HepG2 (cell line): ENCODE data around the gene RNF25. TPM values are rescaled to one million over a fixed set of nuclear protein-coding genes. Genes with fewer than 3 reads are reported as not detected.

Source experiments
- ATF7 ChIP-seq, 2 experiments: fragments of 450-650 bp in 1 of 2; sonication (generic) in 1 of 2; formaldehyde crosslinking in 1 of 2; IDR thresholded peaks; 2 replicates each; pipeline versions ENCODE4 v1.4.0 to v1.6.1; 2016 to 2020; ENCODE audit warnings: antibody characterized with exemption in 1 of 2, mild to moderate bottlenecking in 1 of 2, missing genetic modification reagents in 1 of 2
- BORCS8-MEF2B ChIP-seq: sonication (generic); formaldehyde crosslinking; IDR thresholded peaks from 2 replicates; pipeline ENCODE4 v1.8.0; 2022; ENCODE audit warnings: mild to moderate bottlenecking, missing genetic modification reagents
- CHCHD3 ChIP-seq: sonication (generic); formaldehyde crosslinking; IDR thresholded peaks from 2 replicates; pipeline ENCODE4 v1.8.0; 2022; ENCODE audit warnings: mild to moderate bottlenecking, missing genetic modification reagents, moderate library complexity
- MATR3 ChIP-seq: sonication (generic); formaldehyde crosslinking; IDR thresholded peaks from 2 replicates; pipeline ENCODE4 v1.4.0; 2020; ENCODE audit warnings: missing genetic modification reagents
- NBN ChIP-seq: fragments of 450-650 bp; conservative IDR thresholded peaks from 2 replicates; pipeline ENCODE4 v1.6.1; 2017
- RAD21 ChIP-seq: fragments of 450-650 bp; formaldehyde crosslinking; IDR thresholded peaks from 2 replicates; pipeline ENCODE4 v1.5.0; 2020; ENCODE audit warnings: mild to moderate bottlenecking
- RARG ChIP-seq: sonication (generic); formaldehyde crosslinking; IDR thresholded peaks from 2 replicates; pipeline ENCODE4 v1.4.0; 2020; ENCODE audit warnings: low read depth, mild to moderate bottlenecking, missing genetic modification reagents
- SALL2 ChIP-seq: sonication (generic); formaldehyde crosslinking; IDR thresholded peaks from 2 replicates; pipeline ENCODE4 v1.8.1; 2023; ENCODE audit warnings: mild to moderate bottlenecking, missing genetic modification reagents, inconsistent platforms
- SMYD3 ChIP-seq: sonication (generic); formaldehyde crosslinking; IDR thresholded peaks from 2 replicates; pipeline ENCODE4 v1.8.1; 2023; ENCODE audit warnings: mild to moderate bottlenecking, missing genetic modification reagents
- SPEN ChIP-seq: sonication (generic); formaldehyde crosslinking; IDR thresholded peaks from 2 replicates; pipeline ENCODE4 v1.5.1; 2020; ENCODE audit warnings: low read depth, mild to moderate bottlenecking, missing genetic modification reagents
- ZKSCAN8 ChIP-seq: IDR thresholded peaks from 2 replicates; pipeline ENCODE4 v1.6.1; 2016; ENCODE audit warnings: borderline replicate concordance, missing genetic modification reagents, missing compliant biosample characterization
- ZNF333 ChIP-seq: sonication (generic); formaldehyde crosslinking; IDR thresholded peaks from 2 replicates; pipeline ENCODE4 v1.4.0; 2020; ENCODE audit warnings: mild to moderate bottlenecking, missing genetic modification reagents, borderline replicate concordance
- ZNF607 ChIP-seq: sonication (generic); formaldehyde crosslinking; IDR thresholded peaks from 2 replicates; pipeline ENCODE4 v1.5.1; 2020; ENCODE audit warnings: missing genetic modification reagents, mild to moderate bottlenecking, borderline replicate concordance
- ZSCAN20 ChIP-seq: sonication (generic); formaldehyde crosslinking; IDR thresholded peaks from 2 replicates; pipeline ENCODE4 v1.4.0; 2020; ENCODE audit warnings: missing genetic modification reagents, mild to moderate bottlenecking, borderline replicate concordance
- polyA plus RNA-seq, 8 experiments: library from polyadenylated mRNA; depleted of rRNA in 3 of 8; stranded (reverse) in 7 of 8; unstranded in 1 of 8; fragments of >200 nt; fragmentation: Illumina TruSeq in 4 of 8; extraction: Trizol in 4 of 8; gene quantifications; 2 replicates each; pipeline versions ENCODE4 v1.2.1 to v1.2.3, GENCODE V29; 2011 to 2016; ENCODE audit warnings: low read depth in 4 of 8, missing spikeins in 1 of 8, mixed read lengths in 1 of 8; ENCODE audit not compliant: insufficient read depth in 1 of 8
- total RNA-seq, 5 experiments: library from RNA; depleted of rRNA; stranded (reverse); fragments of >200 nt; fragmentation: Illumina TruSeq; extraction: Trizol; gene quantifications; 2 replicates each; pipeline ENCODE4 v1.2.3, GENCODE V29; 2016; ENCODE audit warnings: low read depth in 1 of 5
- TF ChIP-seq, protein P1 (sequence below): sonication (generic); formaldehyde crosslinking; IDR thresholded peaks from 2 replicates; pipeline ENCODE4 v1.5.0; 2020; ENCODE audit warnings: mild to moderate bottlenecking, missing genetic modification reagents
- TF ChIP-seq, protein P2 (sequence below): sonication (generic); formaldehyde crosslinking; IDR thresholded peaks from 2 replicates; pipeline ENCODE4 v1.4.0; 2020; ENCODE audit warnings: mild to moderate bottlenecking, missing genetic modification reagents
- TF ChIP-seq, protein P3 (sequence below): sonication (generic); formaldehyde crosslinking; IDR thresholded peaks from 2 replicates; pipeline ENCODE4 v1.5.0; 2020; ENCODE audit warnings: missing genetic modification reagents, mild to moderate bottlenecking, borderline replicate concordance

RNF25 gene
- total and polyA plus RNA-seq, 2 of the 13 experiments (the other 11 are each of a cell fraction or from before 2014, with no cell fraction given) = 37.0 to 87.6 TPM

DNA sequence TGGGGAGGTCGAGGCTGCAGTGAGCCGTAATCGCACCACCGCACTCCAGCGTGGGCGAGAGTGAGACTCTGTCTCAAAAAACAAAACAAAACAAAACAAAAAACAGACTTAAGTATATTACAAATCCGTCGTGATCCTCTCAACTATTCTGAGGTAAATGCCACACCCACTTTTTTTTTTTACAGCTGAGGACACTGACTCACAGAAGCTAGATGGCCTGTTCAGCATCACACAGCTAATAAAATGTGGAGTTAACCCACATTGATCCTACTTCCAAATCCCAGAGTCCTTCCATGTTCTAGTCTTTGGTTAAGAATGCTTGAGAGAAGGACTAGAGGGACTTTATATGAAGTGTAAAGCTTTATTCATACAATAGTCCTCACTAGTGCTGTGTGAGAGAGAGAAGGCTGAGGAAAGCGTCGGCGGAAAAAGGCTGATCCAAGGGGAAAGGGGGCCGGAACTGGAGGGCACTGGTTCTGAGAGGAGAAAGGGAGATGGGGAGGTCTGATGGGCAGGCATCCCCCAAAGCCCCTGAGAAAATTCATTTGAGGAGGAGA is 627 bp downstream of the RNF25 start (continued):
- TF ChIP-seq, protein P1, sequence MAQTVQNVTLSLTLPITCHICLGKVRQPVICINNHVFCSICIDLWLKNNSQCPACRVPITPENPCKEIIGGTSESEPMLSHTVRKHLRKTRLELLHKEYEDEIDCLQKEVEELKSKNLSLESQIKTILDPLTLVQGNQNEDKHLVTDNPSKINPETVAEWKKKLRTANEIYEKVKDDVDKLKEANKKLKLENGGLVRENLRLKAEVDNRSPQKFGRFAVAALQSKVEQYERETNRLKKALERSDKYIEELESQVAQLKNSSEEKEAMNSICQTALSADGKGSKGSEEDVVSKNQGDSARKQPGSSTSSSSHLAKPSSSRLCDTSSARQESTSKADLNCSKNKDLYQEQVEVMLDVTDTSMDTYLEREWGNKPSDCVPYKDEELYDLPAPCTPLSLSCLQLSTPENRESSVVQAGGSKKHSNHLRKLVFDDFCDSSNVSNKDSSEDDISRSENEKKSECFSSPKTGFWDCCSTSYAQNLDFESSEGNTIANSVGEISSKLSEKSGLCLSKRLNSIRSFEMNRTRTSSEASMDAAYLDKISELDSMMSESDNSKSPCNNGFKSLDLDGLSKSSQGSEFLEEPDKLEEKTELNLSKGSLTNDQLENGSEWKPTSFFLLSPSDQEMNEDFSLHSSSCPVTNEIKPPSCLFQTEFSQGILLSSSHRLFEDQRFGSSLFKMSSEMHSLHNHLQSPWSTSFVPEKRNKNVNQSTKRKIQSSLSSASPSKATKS (CRISPR knock-in tag) = no peak
- TF ChIP-seq SPEN (0 out of 2 replicates have a peak, but pooled peaks have one; percentile 17), MATR3 (CRISPR knock-in tag) (no peak), RARG (CRISPR knock-in tag) (0 out of 2 replicates have a peak, but pooled peaks have one; percentile 26), ZNF607 (no peak), ZNF333 (CRISPR knock-in tag) (no peak), ZSCAN20 (CRISPR knock-in tag) (no peak), NBN (no peak), RAD21 (CRISPR knock-in tag) (no peak), ATF7 (IDR thresholded peaks at IDR 0.05) (no peak), ATF7 (CRISPR knock-in tag; IDR thresholded peaks at IDR 0.05) (no peak), SALL2 (CRISPR knock-in tag) (no peak), BORCS8-MEF2B (CRISPR knock-in tag) (no peak), CHCHD3 (no peak), ZKSCAN8 (no peak), SMYD3 (no peak)
- TF ChIP-seq, protein P2, sequence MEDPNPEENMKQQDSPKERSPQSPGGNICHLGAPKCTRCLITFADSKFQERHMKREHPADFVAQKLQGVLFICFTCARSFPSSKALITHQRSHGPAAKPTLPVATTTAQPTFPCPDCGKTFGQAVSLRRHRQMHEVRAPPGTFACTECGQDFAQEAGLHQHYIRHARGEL = no peak
- TF ChIP-seq, protein P3, sequence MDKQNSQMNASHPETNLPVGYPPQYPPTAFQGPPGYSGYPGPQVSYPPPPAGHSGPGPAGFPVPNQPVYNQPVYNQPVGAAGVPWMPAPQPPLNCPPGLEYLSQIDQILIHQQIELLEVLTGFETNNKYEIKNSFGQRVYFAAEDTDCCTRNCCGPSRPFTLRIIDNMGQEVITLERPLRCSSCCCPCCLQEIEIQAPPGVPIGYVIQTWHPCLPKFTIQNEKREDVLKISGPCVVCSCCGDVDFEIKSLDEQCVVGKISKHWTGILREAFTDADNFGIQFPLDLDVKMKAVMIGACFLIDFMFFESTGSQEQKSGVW = no peak
- TF ChIP-seq, all 625 proteins: peak for 5
